H4 (cell line): ENCODE data around the gene CIROP. TPM values are rescaled to one million over a fixed set of nuclear protein-coding genes. Genes with fewer than 3 reads are reported as not detected.
"Not testable (repeated sequence)": the region's sequence is repeated elsewhere in the genome, so short reads cannot be mapped to it uniquely, and the experiment has no call there.

ENCODE experiments used
- DNase-seq: peaks from one replicate; pipeline ENCODE4 v3.0.0-alpha.2; 2015; ENCODE audit warnings: low spot score
- total RNA-seq: library from RNA; depleted of rRNA; stranded (reverse); fragments of >200 nt; shearing (Covaris generic); gene quantifications from 2 replicates; pipeline ENCODE4 v1.2.3, GENCODE V29; 2014

The CIROP gene
- total RNA-seq, 1 experiment from 2014 or later, result not detected

DNA sequence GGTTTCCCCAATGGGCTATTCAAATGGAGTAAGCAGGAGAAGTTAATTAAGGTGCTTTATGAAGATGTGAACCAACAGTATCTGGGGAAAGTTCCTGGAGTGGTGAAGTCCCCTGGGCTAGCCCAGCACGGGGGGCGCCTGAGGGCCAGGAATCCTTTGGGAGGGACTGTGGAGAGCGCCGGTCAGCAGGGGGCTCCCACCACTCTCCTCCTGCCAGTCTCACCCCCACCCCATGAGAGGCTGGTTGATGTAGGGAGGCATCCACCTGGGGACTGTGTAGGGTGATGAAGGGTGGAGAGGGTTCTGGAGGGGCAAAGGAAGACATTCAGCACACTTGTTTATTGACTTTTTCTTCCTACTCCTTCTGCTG, 9.9 kb upstream of the CIROP start:
- DNase-seq, result no peak

DNA sequence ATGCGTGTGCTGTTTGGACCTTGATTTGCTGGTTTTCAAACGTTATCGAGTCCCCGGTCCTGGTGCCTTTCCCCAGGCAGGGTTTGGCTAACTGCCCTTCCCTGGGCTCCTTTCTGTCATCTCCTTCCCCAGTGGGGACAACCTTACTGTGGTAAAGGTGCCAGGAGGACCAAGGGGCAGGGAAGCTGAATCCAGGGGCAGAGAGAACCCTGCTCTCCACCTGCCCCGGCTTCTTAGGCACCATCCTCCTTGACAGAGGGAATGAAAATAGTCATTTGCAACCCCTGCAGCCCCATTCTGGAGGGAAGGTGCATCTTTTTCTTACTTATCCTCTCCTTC, 9.3 kb upstream of the CIROP start:
- no peak for DNase-seq

DNA sequence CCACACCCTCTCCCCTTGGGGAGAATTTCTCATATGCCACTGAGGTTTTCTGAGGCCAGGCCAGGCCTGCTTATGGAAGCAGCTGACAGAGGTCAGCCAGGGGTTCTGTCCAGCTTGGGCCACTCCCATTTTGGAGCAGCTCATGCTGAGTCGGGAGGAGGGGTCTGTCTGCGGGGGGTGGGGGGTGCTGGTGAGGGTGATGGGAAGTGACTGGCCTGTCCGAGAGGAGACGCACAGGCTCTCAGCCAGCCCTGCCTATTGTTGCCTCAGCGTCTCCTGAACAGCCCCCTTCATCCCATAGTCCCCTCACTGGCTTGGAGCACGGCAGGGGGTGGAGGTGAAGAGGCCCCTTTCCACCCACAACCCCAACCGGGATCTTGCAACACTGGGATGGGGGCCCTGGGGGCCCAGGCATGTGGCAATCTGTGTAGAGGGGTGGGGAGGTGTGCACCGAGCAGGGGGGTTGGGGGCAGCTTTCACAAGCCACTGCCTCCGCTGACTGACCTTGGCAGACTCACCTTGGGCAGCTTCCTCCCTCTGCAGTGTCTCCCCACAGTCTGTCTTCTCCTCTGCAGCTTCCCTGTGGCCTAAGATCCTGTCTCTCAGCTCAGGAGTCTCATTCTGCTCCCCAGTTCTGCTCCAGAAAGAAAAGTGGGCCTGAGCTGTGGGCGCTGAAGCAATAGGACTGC, 8.8 kb upstream of the CIROP start:
- DNase-seq, result no peak

DNA sequence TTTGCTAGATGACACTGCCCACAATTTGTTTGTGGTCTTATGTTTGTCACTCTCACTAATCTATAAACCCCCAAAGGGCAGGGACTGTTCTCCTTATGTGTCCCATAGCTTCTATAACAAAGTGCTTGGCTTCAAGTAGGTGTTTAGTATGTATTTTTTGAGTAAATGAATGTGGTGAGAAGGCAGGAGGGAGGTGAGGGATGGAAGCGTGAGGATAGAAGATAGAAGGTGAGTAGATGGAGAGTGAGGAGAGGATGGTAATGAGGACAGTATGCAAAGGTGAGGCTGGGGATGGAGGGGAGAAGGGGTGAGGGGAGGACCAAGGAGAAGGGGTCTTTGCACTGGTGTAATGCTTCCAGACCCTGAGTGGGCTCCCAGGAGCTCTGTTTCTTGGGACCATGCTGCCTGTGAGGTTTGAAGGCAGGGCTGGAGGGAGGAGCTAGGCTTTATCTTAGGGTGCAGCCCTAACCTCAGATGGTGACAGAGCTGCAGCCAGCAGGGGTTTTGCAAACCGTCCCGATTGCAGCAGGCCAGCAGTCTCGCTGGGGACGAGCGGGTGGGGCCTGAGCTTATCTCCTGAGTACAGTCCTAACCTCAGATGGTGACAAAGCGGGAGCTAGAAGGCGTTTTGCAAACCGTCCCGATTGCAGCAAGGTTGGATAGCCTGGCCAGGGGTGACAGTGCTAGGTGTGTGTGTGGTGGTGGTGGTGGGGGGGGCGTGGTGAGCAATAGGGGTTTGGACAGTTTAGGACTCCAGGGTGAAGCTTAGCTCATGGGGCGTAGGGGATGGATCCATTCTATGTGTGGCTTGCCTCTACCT, 7.8 kb upstream of the CIROP start:
- DNase-seq, result no peak

DNA sequence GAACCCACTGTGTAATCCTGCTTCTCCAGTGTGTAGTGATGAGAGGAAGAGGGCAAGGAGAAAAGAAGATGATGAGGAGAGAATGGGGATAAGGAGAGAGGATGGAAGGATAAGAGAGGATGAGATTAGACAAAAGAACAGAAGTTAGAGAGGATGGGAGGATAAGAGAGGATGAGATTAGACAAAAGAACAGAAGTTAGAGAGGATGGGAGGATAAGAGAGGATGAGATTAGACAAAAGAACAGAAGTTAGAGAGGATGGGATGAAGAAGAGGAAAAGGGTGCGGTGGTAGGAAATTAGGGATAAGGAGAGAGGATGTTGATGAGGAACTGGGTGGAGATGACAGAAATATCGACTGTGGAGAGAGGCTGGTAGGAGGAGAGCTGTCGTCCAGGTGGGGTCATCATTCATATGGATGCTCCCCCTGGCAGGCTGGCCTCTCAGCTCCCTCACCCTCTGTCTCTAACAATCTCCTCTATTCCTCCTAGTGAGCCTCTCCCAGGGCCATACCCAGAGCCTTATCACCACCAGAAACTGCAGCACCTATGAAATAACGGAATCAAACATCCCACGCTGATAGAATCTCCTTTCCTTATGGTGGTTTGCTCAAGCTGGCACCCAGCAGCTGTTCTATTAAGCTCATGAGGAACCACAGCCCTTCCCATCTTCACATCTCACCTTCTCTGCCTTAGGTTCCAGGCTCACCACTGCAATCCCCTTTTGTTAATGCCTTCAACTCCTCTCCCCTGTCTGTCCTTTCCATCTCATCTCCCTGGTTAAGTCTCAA, 6.0 kb upstream of the CIROP start:
- DNase-seq, result no peak

DNA sequence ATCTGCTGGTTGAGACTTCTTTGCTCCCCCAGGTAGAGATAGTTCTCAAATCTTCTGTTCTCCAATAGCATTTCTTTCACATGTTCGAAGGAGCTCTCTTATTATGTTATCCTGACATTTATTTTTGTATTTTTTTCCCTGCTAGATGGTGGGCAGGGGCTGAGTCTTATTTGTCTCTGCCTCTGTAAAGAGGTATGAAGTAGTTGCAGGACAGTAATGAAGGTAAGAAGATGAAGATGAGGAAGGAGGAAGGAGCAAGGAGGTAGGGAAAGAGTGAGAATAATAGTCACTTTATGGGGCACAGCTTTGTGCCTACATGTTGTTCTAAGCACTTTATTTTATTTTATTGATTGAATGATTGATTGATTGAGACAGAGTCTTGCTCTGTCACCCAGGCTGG, 5.0 kb upstream of the CIROP start:
- no peak for DNase-seq

DNA sequence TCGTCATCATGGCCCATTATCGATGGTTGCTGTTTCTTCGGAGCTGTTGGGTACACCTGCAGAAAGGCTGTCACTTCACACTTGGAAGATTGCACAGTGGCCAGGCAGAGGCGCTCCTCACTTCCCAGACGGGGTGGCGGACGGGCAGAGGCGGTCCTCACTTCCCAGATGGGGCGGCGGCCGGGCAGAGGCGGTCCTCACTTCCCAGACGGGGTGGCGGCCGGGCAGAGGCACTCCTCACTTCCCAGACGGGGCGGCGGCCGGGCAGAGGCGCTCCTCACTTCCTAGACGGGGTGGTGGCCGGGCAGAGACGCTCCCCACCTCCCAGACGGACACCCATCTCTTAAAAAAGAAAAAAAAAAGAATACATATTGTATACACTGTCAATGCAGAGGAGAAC, 3.4 kb upstream of the CIROP start:
- not testable (repeated sequence) for DNase-seq

DNA sequence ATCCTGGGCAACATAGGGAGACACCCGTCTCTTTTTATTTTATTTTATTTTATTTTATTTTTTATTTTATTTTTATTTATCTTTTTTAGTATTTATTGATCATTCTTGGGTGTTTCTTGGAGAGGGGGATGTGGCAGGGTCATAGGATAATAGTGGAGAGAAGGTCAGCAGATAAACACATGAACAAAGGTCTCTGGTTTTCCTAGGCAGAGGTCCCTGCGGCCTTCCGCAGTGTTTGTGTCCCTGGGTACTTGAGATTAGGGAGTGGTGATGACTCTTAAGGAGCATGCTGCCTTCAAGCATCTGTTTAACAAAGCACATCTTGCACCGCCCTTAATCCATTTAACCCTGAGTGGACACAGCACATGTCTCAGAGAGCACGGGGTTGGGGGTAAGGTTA, 2.8 kb upstream of the CIROP start:
- not testable (repeated sequence) for DNase-seq

DNA sequence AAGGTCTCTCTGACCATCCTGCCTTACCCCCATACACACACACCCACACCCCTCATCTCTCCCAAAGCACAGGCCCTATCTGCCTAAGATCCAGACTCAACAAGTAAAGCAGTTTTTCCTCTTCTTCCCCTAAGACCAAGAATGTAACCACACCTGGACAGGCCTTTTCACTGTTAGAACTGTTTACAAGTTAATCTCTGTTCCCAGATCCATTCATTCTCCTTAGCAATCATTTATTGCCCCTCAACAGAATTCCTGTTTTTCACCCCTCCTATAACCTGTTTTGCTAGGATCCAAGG, 1.9 kb upstream of the CIROP start:
- DNase-seq, result no peak

DNA sequence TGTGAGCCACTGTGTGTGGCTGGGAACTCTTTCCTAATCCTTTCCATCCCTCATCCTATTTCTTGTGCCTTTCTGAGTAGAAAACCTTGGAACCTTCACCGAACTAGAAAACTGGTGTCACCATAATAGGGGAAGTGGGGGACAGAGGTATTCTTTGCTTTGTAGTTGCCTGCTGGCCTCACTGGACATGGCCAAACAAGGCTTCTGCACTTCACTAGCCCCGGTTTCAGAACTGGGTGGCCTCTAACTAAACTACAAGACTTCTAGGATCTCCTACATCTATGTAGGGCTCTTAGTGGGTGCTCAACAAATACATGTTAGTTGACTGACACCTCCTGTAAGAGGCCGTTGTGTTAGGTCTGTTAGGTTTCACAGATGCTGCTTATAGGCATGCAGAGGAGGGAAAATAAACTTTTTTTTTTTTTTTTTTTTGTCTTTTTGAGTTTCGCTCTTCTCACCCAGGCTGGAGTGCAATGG, 597 bp upstream of the CIROP start:
- no peak for DNase-seq

DNA sequence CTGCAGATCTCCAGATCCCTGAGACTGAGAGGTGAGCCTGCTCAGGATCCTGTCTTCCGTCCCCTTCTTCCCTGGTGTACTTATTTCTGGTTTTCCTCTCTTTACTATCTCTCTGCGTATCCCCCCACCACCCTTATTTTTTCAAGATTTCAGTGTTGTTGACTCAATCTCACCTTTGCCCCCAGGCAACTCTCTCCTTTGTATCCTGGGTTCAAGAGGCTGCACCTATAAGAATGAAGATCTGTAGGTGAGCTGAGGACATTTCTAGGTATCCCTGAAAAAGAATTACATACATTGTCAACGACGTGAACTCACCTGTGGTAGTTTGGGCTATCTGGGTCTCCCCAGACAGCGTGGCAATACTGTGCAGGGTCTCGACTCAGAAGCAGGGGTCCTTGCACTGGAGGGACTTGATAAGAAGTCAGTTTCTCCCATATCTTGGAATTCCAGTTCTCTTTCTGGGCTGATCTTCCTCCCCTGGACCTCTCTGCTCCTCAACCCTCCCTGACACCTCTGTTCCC, 659 bp downstream of the CIROP start:
- no peak for DNase-seq

DNA sequence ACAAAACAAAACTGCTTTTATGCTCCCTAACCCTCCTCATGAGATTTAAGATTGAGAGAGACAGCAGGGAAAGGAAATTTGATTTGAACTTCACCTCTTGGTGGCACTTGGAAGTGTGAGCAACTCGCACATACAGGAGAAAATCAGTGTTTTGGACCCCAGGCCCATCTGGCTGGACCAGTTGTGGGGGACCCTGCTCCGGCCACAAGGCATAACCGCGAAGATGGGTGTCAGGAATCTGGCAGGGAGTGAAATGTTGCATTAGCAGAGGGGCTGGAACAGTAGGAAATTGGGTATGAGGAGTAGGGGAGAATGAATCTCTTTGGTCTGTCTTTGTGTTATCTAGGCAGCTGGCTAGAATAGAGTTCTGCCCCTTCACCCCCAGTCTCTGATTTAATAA, 1.2 kb downstream of the CIROP start:
- no peak for DNase-seq

DNA sequence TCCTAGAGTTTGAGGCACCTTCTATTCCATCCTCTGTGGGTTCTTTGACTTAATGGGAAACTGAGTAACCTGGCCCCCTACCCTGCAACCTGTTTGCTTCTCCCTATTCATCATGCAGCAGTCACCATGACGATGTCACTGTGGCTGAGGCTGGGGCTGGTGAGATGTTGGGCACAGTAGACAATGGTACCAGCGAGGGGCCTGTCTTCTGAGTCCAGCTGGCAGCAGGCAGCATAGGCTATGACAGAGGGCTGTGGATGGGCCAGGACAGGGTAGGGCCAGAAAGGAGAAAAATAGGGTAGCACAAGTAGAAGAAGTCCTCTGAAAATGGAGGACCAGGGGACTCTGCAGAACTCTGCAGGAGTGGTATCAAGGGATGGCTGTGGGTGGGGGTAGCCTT, 2.0 kb downstream of the CIROP start:
- no peak for DNase-seq

DNA sequence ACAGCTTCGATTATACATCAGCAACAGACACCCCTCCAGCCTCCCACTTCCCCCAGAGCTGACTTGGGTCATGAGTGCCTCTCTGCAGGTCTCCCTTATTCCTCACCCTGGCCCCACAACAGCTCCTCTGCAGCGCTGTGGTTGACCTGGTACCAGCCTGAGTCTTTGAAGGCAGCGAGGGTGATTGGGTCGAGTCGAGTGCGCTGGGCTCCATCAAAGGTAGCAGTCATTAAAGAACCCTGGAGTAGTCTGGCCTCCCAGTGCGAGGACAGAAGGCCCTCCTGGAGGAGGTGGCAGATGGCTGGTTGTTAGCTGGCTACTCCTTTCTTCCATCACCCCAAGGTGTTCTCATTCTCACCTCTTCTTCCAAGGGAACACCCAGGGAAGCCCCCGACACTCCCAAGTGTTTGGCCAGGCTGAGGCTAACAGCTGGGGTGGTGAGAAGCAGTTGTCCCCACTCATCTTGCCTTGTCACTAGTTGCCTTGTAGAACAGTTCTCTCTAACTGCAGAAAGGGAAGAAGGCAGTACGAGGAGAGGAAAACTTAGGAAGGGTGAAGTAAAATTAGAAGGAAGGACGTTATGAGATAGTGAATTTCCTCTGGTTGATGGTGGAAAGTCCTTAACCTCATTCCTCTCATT, 2.7 kb downstream of the CIROP start:
- no peak for DNase-seq

DNA sequence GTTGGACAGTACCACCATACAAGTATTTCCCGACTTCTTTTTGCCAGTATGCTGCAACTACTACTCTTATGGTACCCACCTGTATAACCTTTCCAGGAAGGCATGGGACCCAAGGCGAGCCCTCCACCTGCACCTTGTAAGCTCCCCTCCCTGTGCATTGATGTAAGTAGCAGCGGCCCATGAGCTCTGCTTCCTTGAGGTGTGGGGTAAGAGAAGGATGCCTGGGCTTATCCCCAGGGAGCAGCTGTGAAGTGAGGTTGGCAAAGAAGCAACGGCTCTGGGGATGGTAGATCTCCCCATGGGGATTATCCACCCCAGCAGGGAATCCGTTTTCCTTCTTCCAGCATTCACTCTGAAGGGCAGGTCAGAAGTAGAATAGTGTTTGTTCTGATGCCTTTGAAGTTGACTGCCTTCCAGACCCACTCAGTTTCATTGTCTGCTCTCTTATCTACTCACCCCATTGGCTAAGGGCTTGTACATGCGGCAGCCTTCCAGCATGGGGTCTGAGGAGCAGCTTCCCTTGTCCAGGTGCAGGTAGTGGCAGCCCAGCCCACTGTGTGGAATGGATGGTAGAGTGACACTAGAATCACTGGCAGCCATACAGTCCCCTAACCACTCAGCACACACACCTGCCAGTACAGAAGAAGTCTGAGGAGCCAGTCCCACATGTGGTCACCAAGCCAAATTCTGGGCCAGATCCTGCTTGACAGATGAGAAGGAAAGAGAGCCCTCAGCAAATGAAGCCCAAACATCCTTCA, 3.4 kb downstream of the CIROP start:
- DNase-seq, result no peak

DNA sequence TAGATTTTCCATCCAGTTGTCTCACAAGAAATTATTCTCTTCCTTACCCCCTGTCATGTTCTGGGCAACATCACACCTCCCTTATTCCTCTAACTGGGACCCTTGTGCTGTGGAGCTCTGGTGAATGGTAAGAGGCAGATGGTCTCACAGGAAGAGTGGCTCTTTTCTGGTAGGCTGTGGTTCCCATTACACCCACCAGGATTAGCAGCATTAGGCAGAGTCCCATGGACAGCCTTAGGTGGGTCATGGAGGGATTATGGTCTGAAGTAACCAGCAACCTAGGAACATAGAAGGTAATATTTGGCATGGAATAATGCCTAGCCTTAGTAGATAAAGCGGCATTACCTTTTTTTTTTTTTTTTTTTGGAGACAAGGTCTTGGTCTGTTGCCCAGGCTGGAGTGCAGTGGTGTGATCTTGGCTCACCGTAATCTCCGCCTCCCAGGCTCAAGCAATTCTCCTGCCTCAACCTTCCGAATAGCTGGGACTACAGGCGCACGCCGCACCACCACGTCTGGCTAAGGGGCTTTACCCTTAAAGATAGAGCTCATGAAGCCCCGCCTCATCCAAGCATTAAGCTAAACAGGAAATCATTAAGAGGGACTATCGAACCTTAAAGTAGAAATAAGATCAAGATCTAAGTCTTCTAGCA, 5.5 kb downstream of the CIROP start:
- no peak for DNase-seq

DNA sequence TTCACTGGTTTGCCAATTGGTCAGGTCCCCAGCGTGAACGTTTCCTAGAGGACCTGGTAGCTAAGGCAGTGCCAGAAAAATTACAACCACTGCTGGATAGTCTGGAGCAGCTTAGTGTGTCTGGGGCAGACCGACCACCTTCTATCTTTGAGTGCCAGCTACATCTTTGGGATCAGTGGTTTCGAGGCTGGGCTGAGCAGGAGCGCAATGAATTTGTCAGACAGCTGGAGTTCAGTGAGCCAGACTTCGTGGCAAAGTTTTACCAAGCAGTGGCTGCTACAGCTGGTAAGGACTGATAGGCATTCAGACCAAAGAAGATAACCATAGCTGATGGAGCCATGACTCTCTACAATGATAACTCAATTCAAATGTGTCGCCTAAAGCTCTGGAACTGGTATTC, 7.0 kb downstream of the CIROP start:
- no peak for DNase-seq

DNA sequence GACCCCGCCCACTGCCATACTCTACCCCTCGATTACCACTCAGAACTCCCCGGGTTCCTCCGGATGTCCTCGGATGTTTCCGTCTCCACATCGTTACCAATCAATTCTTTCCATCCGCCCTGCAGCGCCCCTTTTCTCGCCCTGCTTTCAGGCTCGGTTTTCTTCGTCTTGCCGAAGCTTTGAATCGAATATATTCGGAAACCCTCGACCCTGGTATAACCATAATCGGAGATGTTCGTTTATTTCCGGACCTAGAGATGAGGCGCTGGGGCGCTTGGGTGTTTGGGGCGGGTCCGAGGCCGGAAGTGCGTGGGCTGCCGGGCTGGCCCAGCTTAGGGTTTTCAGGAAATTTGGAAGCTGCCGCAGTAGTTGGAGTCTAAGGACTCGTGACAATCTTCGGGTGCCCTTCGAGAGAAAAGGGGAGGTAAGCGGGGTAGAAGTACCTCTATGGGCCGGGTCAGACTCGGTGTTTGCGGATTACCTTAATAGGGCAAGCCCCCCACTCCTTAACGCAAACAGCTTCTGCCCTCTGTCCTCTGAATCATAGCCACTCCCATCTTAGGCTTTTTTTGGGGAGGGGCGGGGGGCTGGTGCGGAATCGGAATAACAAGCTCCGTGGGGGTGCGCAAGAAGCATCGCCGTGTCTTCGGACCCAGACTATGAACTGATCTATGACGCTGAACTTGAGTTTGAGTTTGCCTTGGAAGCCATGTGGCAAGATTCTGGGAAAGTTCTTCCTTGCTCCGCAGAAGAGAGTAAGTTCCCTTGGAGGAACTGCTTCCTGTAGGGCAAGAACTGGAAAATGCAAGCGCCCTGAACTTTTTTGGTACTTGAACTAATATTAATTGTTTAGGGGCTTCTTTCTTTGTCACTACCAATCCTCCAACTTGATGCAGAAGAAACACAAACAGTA, 9.3 kb downstream of the CIROP start, which contains the start of gene C14orf119:
Gene C14orf119, plus strand, starts transcription at position 310 of the 913 bp plus-strand sequence. CDS start 2,154 bp downstream, outside the sequence.
- DNase-seq, result peak; percentile 99

DNA sequence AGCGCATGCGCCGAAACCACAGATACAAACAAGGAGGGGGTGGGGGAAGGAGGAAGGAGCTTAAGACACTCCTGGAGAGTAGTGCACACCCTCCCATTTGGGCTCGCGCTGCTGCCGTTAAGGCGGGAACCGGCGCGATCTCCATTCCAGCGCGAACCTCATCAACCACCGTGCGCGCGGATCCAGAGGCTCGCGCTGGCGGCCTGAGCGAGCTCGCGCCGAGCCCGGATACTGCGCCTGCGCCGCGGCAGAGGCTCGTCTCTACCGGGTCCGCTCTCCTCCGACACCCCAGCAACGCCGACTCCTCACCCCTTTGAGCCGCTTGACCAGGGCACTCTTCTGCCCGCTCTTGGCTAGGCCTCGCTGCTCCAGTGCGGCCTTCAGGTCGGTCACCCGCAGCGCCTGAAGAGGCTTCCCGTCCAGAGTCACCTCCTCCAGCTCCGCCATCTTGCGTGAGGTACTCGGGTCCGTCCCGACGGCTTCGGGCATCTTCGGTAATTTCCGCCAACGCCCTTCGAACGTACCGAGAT, 10.1 kb downstream of the CIROP start, which contains the start of gene ACIN1:
Gene ACIN1, minus strand, starts transcription at position 471 of the 530 bp plus-strand sequence. Its CDS starts 24 bp downstream, at position 447.
- peak; percentile 86 for DNase-seq
